OCI-LY1 (cell line): ENCODE measurements around the gene COL21A1.
"Not testable (repeated sequence)": the region's sequence is repeated elsewhere in the genome, so short reads cannot be mapped to it uniquely, and the experiment has no call there.

Experiments used
- H2AFZ ChIP-seq: fragments of 200-600 bp; sonication (generic), shearing (Covaris generic); 2 replicates; pipeline ENCODE4 v1.6.0; 2014; ENCODE audit warnings: antibody characterized with exemption, mild to moderate bottlenecking, low read length
- H3F3A ChIP-seq: fragments of 200-600 bp; sonication (generic), shearing (Covaris generic); 2 replicates; pipeline ENCODE4 v1.6.0; 2014; ENCODE audit warnings: mild to moderate bottlenecking, antibody characterized with exemption, low read length, moderate library complexity; ENCODE audit not compliant: insufficient read depth
- H3K27ac ChIP-seq: fragments of 200-600 bp; sonication (generic); 2 replicates; pipeline ENCODE4 v1.5.1; 2014; ENCODE audit warnings: low read length, mixed run types, mild to moderate bottlenecking, low read depth; ENCODE audit not compliant: poor library complexity, severe bottlenecking
- H3K27me3 ChIP-seq: fragments of 200-600 bp; sonication (generic); 2 replicates; pipeline ENCODE4 v1.6.0; 2014; ENCODE audit warnings: antibody characterized with exemption, mild to moderate bottlenecking, low read length, moderate library complexity; ENCODE audit not compliant: insufficient read depth
- H3K36me3 ChIP-seq: fragments of 200-600 bp; sonication (generic); 2 replicates; pipeline ENCODE4 v1.6.1; 2014; ENCODE audit warnings: mild to moderate bottlenecking, antibody characterized with exemption, low read length, moderate library complexity, mixed read lengths; ENCODE audit not compliant: insufficient read depth
- H3K4me1 ChIP-seq: fragments of 200-600 bp; sonication (generic); 2 replicates; pipeline ENCODE4 v1.5.1; 2014; ENCODE audit warnings: mild to moderate bottlenecking, low read length, moderate library complexity; ENCODE audit not compliant: insufficient read depth, severe bottlenecking
- H3K4me2 ChIP-seq: fragments of 200-600 bp; sonication (generic), shearing (Covaris generic); 2 replicates; pipeline ENCODE4 v1.6.1; 2014; ENCODE audit warnings: low read length
- H3K4me3 ChIP-seq: fragments of 200-600 bp; sonication (generic); 2 replicates; pipeline ENCODE4 v1.5.1; 2014; ENCODE audit warnings: low read length, low read depth, mild to moderate bottlenecking, mixed read lengths; ENCODE audit not compliant: poor library complexity, severe bottlenecking
- H3K79me2 ChIP-seq: fragments of 200-600 bp; shearing (Covaris generic); 2 replicates; pipeline ENCODE4 v1.6.1; 2016; ENCODE audit warnings: mixed run types, low read length, mixed read lengths; ENCODE audit not compliant: insufficient read depth
- H3K9ac ChIP-seq: fragments of 200-600 bp; sonication (generic), shearing (Covaris generic); 2 replicates; pipeline ENCODE4 v1.6.1; 2014; ENCODE audit warnings: mild to moderate bottlenecking, low read length, mixed read lengths
- H3K9me2 ChIP-seq: fragments of 200-600 bp; sonication (generic), shearing (Covaris generic); 2 replicates; pipeline ENCODE4 v1.6.1; 2014; ENCODE audit warnings: low read depth, mild to moderate bottlenecking, low read length, mixed read lengths
- H3K9me3 ChIP-seq: fragments of 200-600 bp; shearing (Covaris generic); 2 replicates; pipeline ENCODE4 v1.6.1; 2014; ENCODE audit warnings: low read length, mixed read lengths
- H4K20me1 ChIP-seq: fragments of 200-600 bp; sonication (generic), shearing (Covaris generic); 2 replicates; pipeline ENCODE4 v1.6.0; 2016; ENCODE audit warnings: mild to moderate bottlenecking, low read length; ENCODE audit not compliant: insufficient read depth
- EZH2 ChIP-seq: fragments of 200-600 bp; sonication (generic), shearing (Covaris generic); IDR thresholded peaks from 2 replicates; pipeline ENCODE4 v1.8.0; 2017; ENCODE audit warnings: borderline replicate concordance, mixed run types, mild to moderate bottlenecking, antibody characterized with exemption, low read length, moderate library complexity, mixed read lengths
- TF ChIP-seq, protein P1 (sequence below): fragments of 200-600 bp; sonication (generic), shearing (Covaris generic); IDR thresholded peaks from 2 replicates; pipeline ENCODE4 v1.5.1; 2017; ENCODE audit warnings: mild to moderate bottlenecking, antibody characterized with exemption, low read length, moderate library complexity, mixed read lengths

The COL21A1 gene

DNA sequence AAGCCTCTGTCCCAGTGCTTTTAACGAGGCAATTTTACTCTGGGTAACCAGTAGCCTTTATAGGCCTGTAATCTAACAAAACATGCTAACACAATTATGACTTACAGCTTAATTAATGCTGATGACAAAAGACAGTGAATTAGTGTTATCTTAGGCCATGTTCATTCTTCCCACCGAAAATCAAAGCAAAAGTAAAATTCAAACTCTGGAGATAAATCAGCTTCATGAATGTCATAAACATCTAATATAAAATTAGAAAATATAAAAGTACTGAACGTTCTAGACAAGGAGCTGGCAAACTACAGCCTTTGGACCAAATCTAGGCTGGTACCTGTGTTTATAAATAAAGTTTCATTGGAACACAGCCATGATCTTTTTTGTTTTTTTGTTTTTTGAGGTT lies 18.6 kb upstream of the COL21A1 start:
- TF ChIP-seq, protein P1, sequence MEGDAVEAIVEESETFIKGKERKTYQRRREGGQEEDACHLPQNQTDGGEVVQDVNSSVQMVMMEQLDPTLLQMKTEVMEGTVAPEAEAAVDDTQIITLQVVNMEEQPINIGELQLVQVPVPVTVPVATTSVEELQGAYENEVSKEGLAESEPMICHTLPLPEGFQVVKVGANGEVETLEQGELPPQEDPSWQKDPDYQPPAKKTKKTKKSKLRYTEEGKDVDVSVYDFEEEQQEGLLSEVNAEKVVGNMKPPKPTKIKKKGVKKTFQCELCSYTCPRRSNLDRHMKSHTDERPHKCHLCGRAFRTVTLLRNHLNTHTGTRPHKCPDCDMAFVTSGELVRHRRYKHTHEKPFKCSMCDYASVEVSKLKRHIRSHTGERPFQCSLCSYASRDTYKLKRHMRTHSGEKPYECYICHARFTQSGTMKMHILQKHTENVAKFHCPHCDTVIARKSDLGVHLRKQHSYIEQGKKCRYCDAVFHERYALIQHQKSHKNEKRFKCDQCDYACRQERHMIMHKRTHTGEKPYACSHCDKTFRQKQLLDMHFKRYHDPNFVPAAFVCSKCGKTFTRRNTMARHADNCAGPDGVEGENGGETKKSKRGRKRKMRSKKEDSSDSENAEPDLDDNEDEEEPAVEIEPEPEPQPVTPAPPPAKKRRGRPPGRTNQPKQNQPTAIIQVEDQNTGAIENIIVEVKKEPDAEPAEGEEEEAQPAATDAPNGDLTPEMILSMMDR: no peak
- no peak for TF ChIP-seq EZH2
- H3K9me3 ChIP-seq: no peaks in the 10 kb centered on the region
- no peak overlapping the region for H3K4me2 ChIP-seq
- no peaks in the 10 kb centered on the region for H3K4me1 ChIP-seq
- no peak overlapping the region for H3K27ac ChIP-seq
- H3K27me3 ChIP-seq: no peaks in the 10 kb centered on the region
- no peaks in the 10 kb centered on the region for H3K9me2 ChIP-seq
- no peaks in the 10 kb centered on the region for H3K79me2 ChIP-seq
- no peak overlapping the region for H3K9ac ChIP-seq
- no peaks in the 10 kb centered on the region for H4K20me1 ChIP-seq
- H3K36me3 ChIP-seq: no peaks in the 10 kb centered on the region
- H2AFZ ChIP-seq: no peak overlapping the region
- no peaks in the 10 kb centered on the region for H3F3A ChIP-seq
- H3K4me3 ChIP-seq: no peak overlapping the region

DNA sequence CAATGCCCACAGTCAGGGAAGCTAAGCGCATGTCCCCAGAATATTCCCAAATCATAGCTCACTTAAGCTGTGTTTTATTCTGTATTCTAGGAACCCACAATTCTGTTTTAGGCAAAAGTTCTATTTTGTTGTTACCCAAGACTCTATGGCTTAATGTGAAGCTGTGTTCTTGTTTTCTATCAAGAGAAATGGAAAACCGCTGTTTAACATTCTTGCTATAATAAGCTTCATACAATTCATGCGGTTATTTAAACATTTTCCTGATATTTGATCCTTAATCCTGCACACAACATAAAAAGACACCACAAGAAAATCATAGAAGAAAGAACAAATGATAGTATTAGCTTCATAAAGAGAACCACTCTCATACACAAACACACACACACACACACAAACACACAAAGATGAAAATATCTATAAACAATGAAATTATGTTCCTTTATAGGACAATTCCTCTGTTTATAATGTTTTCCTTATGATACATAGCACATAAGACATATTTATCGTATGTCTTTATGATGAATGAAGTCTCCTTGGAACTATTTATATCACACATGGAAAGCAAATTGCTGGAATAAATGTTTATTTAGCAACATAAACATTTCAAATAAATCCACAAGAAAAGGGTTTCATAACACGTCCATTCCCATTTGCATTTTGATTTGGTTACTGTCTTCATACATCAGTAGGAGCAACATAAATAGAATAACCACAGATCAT lies 16.4 kb upstream of the COL21A1 start:
- no peaks in the 10 kb centered on the region for H3F3A ChIP-seq
- no peak overlapping the region for H3K4me3 ChIP-seq

DNA sequence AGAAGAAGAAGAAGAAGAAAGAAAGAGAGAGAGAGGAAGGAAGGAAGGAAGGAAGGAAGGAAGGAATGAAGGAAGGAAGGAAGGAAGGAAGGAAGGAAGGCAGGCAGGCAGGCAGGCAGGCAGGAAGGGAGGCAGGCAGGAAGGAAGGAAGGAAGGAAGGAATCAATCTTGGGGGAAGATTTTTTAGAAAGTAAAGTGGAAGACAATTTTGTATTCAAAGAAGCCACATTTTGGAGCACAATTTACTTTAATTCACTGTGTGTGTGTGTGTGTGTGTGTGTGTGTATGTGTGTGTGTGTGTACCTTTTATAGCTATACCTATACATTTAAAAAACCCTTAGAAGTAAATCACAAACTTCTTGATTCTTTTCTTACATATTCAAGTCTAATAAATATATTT lies 13.2 kb upstream of the COL21A1 start:
- not testable (repeated sequence) for H3K9me3 ChIP-seq, H3K36me3 ChIP-seq, H2AFZ ChIP-seq, H3K27me3 ChIP-seq, H3K4me1 ChIP-seq, H3K4me3 ChIP-seq, H3K9ac ChIP-seq, H3F3A ChIP-seq, H4K20me1 ChIP-seq, H3K4me2 ChIP-seq, H3K79me2 ChIP-seq, H3K9me2 ChIP-seq, H3K27ac ChIP-seq

More for the DNA sequence above, 16.4 kb upstream of the COL21A1 start:
- H3K9me3 ChIP-seq: no peaks in the 10 kb centered on the region
- H2AFZ ChIP-seq: no peak overlapping the region
- TF ChIP-seq, protein P1: no peak
- no peak for TF ChIP-seq EZH2
- no peaks in the 10 kb centered on the region for H4K20me1 ChIP-seq
- H3K9me2 ChIP-seq: no peaks in the 10 kb centered on the region
- H3K36me3 ChIP-seq: no peaks in the 10 kb centered on the region
- no peak overlapping the region for H3K4me2 ChIP-seq
- H3K27ac ChIP-seq: no peak overlapping the region
- no peak overlapping the region for H3K9ac ChIP-seq
- no peaks in the 10 kb centered on the region for H3K79me2 ChIP-seq
- H3K27me3 ChIP-seq: no peaks in the 10 kb centered on the region
- no peaks in the 10 kb centered on the region for H3K4me1 ChIP-seq
